H9 (cell line): Measurements from ENCODE around the gene ZNF839. TPM values are rescaled to one million over a fixed set of nuclear protein-coding genes. Genes with fewer than 3 reads are reported as not detected.

ENCODE experiments used
- DNase-seq: peaks from one replicate; pipeline ENCODE4 v3.0.0-alpha.2; 2017
- H2AFZ ChIP-seq: one replicate; pipeline ENCODE4 v1.6.1; 2013; ENCODE audit warnings: mild to moderate bottlenecking, low read length, control low read depth, moderate library complexity
- H2AK5ac ChIP-seq: 2 replicates; pipeline ENCODE4 v1.6.1; 2013; ENCODE audit warnings: low read length, control low read depth, mixed read lengths; ENCODE audit not compliant: insufficient read length
- H2BK120ac ChIP-seq: one replicate; pipeline ENCODE4 v1.6.1; 2013; ENCODE audit warnings: low read depth, mild to moderate bottlenecking, low read length, control low read depth, inconsistent platforms; ENCODE audit not compliant: poor library complexity, severe bottlenecking
- H2BK12ac ChIP-seq: 2 replicates; pipeline ENCODE4 v1.6.1; 2013; ENCODE audit warnings: low read length, control low read depth, mixed read lengths, low read depth; ENCODE audit not compliant: insufficient read length
- H2BK15ac ChIP-seq: 2 replicates; pipeline ENCODE4 v1.6.1; 2013; ENCODE audit warnings: low read depth, low read length, control low read depth
- H2BK20ac ChIP-seq: one replicate; pipeline ENCODE4 v1.6.1; 2013; ENCODE audit warnings: low read depth, mild to moderate bottlenecking, low read length, control low read depth, inconsistent platforms; ENCODE audit not compliant: poor library complexity, severe bottlenecking
- H2BK5ac ChIP-seq: 2 replicates; pipeline ENCODE4 v1.6.1; 2013; ENCODE audit warnings: low read length, control low read depth, mixed read lengths; ENCODE audit not compliant: insufficient read length
- H3K14ac ChIP-seq: 2 replicates; pipeline ENCODE4 v1.6.1; 2013; ENCODE audit warnings: low read length, control low read depth; ENCODE audit not compliant: insufficient read depth
- H3K18ac ChIP-seq: 2 replicates; pipeline ENCODE4 v1.6.1; 2013; ENCODE audit warnings: low read depth, mild to moderate bottlenecking, mixed read lengths, low read length, control low read depth; ENCODE audit not compliant: insufficient read length
- H3K23ac ChIP-seq: 2 replicates; pipeline ENCODE4 v1.6.1; 2013; ENCODE audit warnings: low read length, control low read depth, mixed read lengths, low read depth; ENCODE audit not compliant: insufficient read length
- H3K23me2 ChIP-seq: 2 replicates; pipeline ENCODE4 v1.6.1; 2013; ENCODE audit warnings: low read depth, mild to moderate bottlenecking, mixed read lengths, low read length, control low read depth; ENCODE audit not compliant: insufficient read length, poor library complexity, severe bottlenecking
- H3K27ac ChIP-seq: 2 replicates; pipeline ENCODE4 v1.5.1; 2013; ENCODE audit warnings: low read length, control low read depth, mixed read lengths, low read depth; ENCODE audit not compliant: insufficient read length
- H3K27me3 ChIP-seq: 2 replicates; pipeline ENCODE4 v1.6.1; 2013; ENCODE audit warnings: low read length, control low read depth, inconsistent platforms; ENCODE audit not compliant: insufficient read depth
- H3K4ac ChIP-seq: 2 replicates; pipeline ENCODE4 v1.6.1; 2013; ENCODE audit warnings: low read depth, mild to moderate bottlenecking, control low read depth, inconsistent platforms, low read length, moderate library complexity
- H3K4me1 ChIP-seq: 2 replicates; pipeline ENCODE4 v1.6.1; 2013; ENCODE audit warnings: low read length, control low read depth, inconsistent platforms; ENCODE audit not compliant: insufficient read depth
- H3K4me2 ChIP-seq: 2 replicates; pipeline ENCODE4 v1.6.1; 2013; ENCODE audit warnings: low read length, control low read depth, mixed read lengths; ENCODE audit not compliant: insufficient read length, insufficient read depth
- H3K56ac ChIP-seq: 2 replicates; pipeline ENCODE4 v1.6.1; 2013; ENCODE audit warnings: low read depth, mild to moderate bottlenecking, mixed read lengths, low read length, control low read depth; ENCODE audit not compliant: insufficient read length
- H3K79me1 ChIP-seq: 2 replicates; pipeline ENCODE4 v1.6.1; 2013; ENCODE audit warnings: low read depth, mild to moderate bottlenecking, moderate library complexity, low read length, control low read depth, inconsistent platforms; ENCODE audit not compliant: insufficient read depth, poor library complexity, severe bottlenecking
- H3K79me2 ChIP-seq: 2 replicates; pipeline ENCODE4 v1.6.1; 2013; ENCODE audit warnings: low read length, control low read depth, inconsistent platforms; ENCODE audit not compliant: insufficient read depth
- H3K9ac ChIP-seq: 2 replicates; pipeline ENCODE4 v1.6.1; 2013; ENCODE audit warnings: low read length, control low read depth, mixed read lengths; ENCODE audit not compliant: insufficient read length; ENCODE audit errors: extremely low read depth
- H3K9me3 ChIP-seq: one replicate; pipeline ENCODE4 v1.6.1; 2013; ENCODE audit warnings: low read depth, low read length, inconsistent platforms; ENCODE audit not compliant: control insufficient read depth
- H3T11ph ChIP-seq: one replicate; pipeline ENCODE4 v1.6.1; 2013; ENCODE audit warnings: mild to moderate bottlenecking, low read length, control low read depth, inconsistent platforms
- H4K20me1 ChIP-seq: one replicate; pipeline ENCODE4 v1.6.1; 2013; ENCODE audit not compliant: control insufficient read depth, insufficient read length, insufficient read depth
- H4K5ac ChIP-seq: 2 replicates; pipeline ENCODE4 v1.6.1; 2013; ENCODE audit warnings: low read depth, mild to moderate bottlenecking, mixed read lengths, low read length, control low read depth; ENCODE audit not compliant: insufficient read length
- H4K8ac ChIP-seq: replicated peaks from 2 replicates; pipeline ENCODE4 v1.6.1; 2013; ENCODE audit warnings: low read length, control low read depth, mixed read lengths, low read depth; ENCODE audit not compliant: insufficient read length
- H4K91ac ChIP-seq: 2 replicates; pipeline ENCODE4 v1.6.1; 2013; ENCODE audit warnings: low read depth, mild to moderate bottlenecking, moderate library complexity, mixed read lengths, low read length, control low read depth; ENCODE audit not compliant: insufficient read length
- H3K27ac Mint-ChIP-seq, 3 experiments: 2 replicates in 2 of 3; 3 replicates in 1 of 3; pipeline ENCODE4 v1.8.0; 2020 to 2021; ENCODE audit warnings: mixed read lengths in 3 of 3, mild to moderate bottlenecking in 1 of 3, moderate library complexity in 1 of 3
- H3K27me3 Mint-ChIP-seq: 2 replicates; pipeline ENCODE4 v1.8.0; 2021; ENCODE audit warnings: low read depth, mild to moderate bottlenecking, moderate library complexity, mixed read lengths
- H3K36me3 Mint-ChIP-seq, 3 experiments: 2 replicates in 2 of 3; 3 replicates in 1 of 3; pipeline ENCODE4 v1.8.0; 2020 to 2021; ENCODE audit warnings: low read depth in 3 of 3, mixed read lengths in 3 of 3; ENCODE audit not compliant: insufficient read depth in 1 of 3
- H3K4me1 Mint-ChIP-seq, 2 experiments: 2 replicates each; pipeline ENCODE4 v1.8.0; 2020; ENCODE audit warnings: mixed read lengths in 2 of 2
- H3K4me3 Mint-ChIP-seq, 2 experiments: 2 replicates in 1 of 2; 3 replicates in 1 of 2; pipeline ENCODE4 v1.8.0; 2020 to 2021; ENCODE audit warnings: mild to moderate bottlenecking in 2 of 2, mixed read lengths in 2 of 2, moderate library complexity in 1 of 2
- H3K9me3 Mint-ChIP-seq, 2 experiments: 2 replicates in 1 of 2; 3 replicates in 1 of 2; pipeline ENCODE4 v1.8.0; 2020; ENCODE audit warnings: mild to moderate bottlenecking in 2 of 2, mixed read lengths in 2 of 2, moderate library complexity in 1 of 2
- CTCF ChIP-seq: fragments of 200-600 bp; sonication (generic); conservative IDR thresholded peaks from 3 replicates; pipeline ENCODE4 v1.8.0; 2021; ENCODE audit warnings: antibody characterized with exemption, mild to moderate bottlenecking
- WGBS: extraction: QIAGEN DNeasy Blood & Tissue Kit; methylation state at CpG from one replicate; pipeline ENCODE4 v1.1.7; 2013; ENCODE audit warnings: missing lambda C conversion rate, low lambda C conversion rate, mixed read lengths; ENCODE audit not compliant: insufficient read length; ENCODE audit errors: extremely low coverage; 5-methylcytosine and 5-hydroxymethylcytosine counted together
- total RNA-seq: library from RNA; stranded (reverse); gene quantifications from 2 replicates; pipeline ENCODE4 v1.2.1, GENCODE V29; 2021

ZNF839 gene
- total RNA-seq, 1 experiment from 2014 or later: 9.4 TPM

- H3K36me3 Mint-ChIP-seq: peaks cover 0 to 3% (median 0%) of the 10 kb centered on the region in 3 experiments; a peak in 1 of 7 replicates
- no peak for TF ChIP-seq CTCF
- H2BK12ac ChIP-seq: no peak overlapping the region
- H3K79me2 ChIP-seq: no peaks in the 10 kb centered on the region; the same call in 1 of the 2 replicates
- H3T11ph ChIP-seq: no peak overlapping the region
- no peak overlapping the region for H3K23ac ChIP-seq
- no peak overlapping the region for H3K4ac ChIP-seq
- peak overlapping the region; percentile 94 for H3K4me2 ChIP-seq
- peaks cover 12% of the 10 kb centered on the region for H3K23me2 ChIP-seq
- no peak overlapping the region for H3K18ac ChIP-seq
- no peaks in the 10 kb centered on the region for H3K9me3 Mint-ChIP-seq
- no peak overlapping the region for H2BK5ac ChIP-seq
- H3K14ac ChIP-seq: no peak overlapping the region; the same call in 1 of the 2 replicates
- peaks cover 3% of the 10 kb centered on the region for H3K79me1 ChIP-seq
- no peak overlapping the region for H4K8ac ChIP-seq
- no peaks in the 10 kb centered on the region for H3K9me3 ChIP-seq
- no peak overlapping the region for H3K27ac ChIP-seq
- H3K4me3 Mint-ChIP-seq: no peak overlapping the region; a peak in 2 of 5 replicates
- no peak overlapping the region for H4K5ac ChIP-seq
- peak overlapping the region; percentile 45 for H3K9ac ChIP-seq
- no peak overlapping the region for H2BK120ac ChIP-seq
- peaks cover 6 to 10% of the 10 kb centered on the region in 2 experiments for H3K4me1 Mint-ChIP-seq
- H3K27me3 ChIP-seq: no peaks in the 10 kb centered on the region
- H2AFZ ChIP-seq: no peak overlapping the region
- WGBS: no CpG with 5 or more reads among the region's 53 CpGs
- no peak overlapping the region for H3K56ac ChIP-seq
- H4K20me1 ChIP-seq: no peaks in the 10 kb centered on the region
- H2BK15ac ChIP-seq: no peak overlapping the region
- no peaks in the 10 kb centered on the region for H3K27me3 Mint-ChIP-seq
- no peak for DNase-seq
- H3K27ac Mint-ChIP-seq: peak overlapping the region in 1 of 3 experiments; percentile 88; a peak in 2 of 7 replicates
- H2BK20ac ChIP-seq: no peak overlapping the region
- no peak overlapping the region for H4K91ac ChIP-seq
- peaks cover 5% of the 10 kb centered on the region; the same call in 1 of the 2 replicates for H3K4me1 ChIP-seq
- no peak overlapping the region for H2AK5ac ChIP-seq
Observed at GRCh38 chr14:102363182-102363943, 43.8 kb downstream of the ZNF839 start.
